ENCODE measurements around the gene TRABD2B. TPM values are rescaled to one million over a fixed set of nuclear protein-coding genes. Genes with fewer than 3 reads are reported as not detected.

TRABD2B gene
- total and polyA plus RNA-seq, 2 donors (not counting 3 experiments of a cell fraction or from before 2014, with no cell fraction given): not detected

DNA sequence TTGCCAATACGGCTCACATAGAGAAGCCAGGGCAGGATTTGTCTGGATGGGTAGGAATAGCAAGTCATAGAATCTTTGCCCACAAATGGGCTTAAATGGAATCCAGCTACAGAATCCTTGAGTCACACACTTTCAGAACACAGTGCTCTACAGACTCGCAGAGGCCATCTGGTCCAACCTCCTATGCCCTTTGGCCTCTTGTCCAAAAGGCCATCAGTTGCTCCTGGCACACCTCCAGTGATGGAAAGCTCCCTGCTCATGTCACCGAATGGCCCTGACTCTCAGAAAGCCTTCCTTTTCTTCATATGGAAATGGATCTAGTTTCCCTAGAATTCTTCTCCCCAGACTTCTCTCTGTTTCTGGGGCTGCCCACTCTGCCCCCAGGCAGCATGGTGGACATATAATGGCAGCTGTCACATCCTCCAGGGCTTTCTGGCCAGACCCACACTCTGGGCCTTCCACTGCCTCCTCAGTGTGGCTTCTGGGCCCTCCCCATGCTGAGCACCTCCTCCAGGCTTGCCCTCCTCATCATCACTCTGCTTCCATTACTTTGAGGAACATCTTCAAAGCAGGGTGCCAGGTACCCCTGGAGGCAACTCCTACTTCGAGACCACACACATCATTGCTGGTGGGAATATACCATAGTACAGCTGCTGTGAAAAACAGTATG, 33.6 kb upstream of the TRABD2B start:
- CTCF ChIA-PET: no interaction called here
- no peak for TF ChIP-seq EZH2 (IDR thresholded peaks at IDR 0.05; ENCODE audit: borderline replicate concordance, low read depth, low read length, severe bottlenecking)
- TF ChIP-seq POLR2AphosphoS5 (IDR thresholded peaks at IDR 0.05; ENCODE audit: insufficient read depth, low read depth, low read length): no peak
- TF ChIP-seq JUN (IDR thresholded peaks at IDR 0.05; ENCODE audit: borderline replicate concordance, insufficient read depth, insufficient read length, low read depth): no peak
- Histone ChIP-seq H3K27ac (ENCODE audit: insufficient read depth, low read depth, low read length) (no peak overlapping the region), H3K4me3 (replicated peaks in 1 of 3; ENCODE audit: insufficient read depth in 1 of 3, low read depth in 1 of 3, low read length in 3 of 3) (no peak overlapping the region), H3K4me2 (ENCODE audit: insufficient read depth, low read length) (no peak overlapping the region), H4K20me1 (replicated peaks; ENCODE audit: control insufficient read depth, extremely low read depth, insufficient read depth, low read length) (no peaks in the 10 kb centered on the region), H3K9me1 (replicated peaks; ENCODE audit: control insufficient read depth, extremely low read depth, insufficient read depth, low read length) (no peaks in the 10 kb centered on the region), H3K9ac (replicated peaks; ENCODE audit: extremely low read depth, insufficient read depth, low read length) (no peak overlapping the region), H3K79me2 (ENCODE audit: control insufficient read depth, insufficient read depth, low read length) (no peaks in the 10 kb centered on the region), H3K4me1 (ENCODE audit: control insufficient read depth, extremely low read depth, insufficient read depth, low read length) (no peaks in the 10 kb centered on the region), H3K9me3 (replicated peaks; ENCODE audit: control insufficient read depth, insufficient read depth, low read length) (no peaks in the 10 kb centered on the region), H3K27me3 (ENCODE audit: control insufficient read depth in 2 of 2, insufficient read depth in 2 of 2, low read length in 2 of 2) (no peaks in the 10 kb centered on the region), H2AFZ (ENCODE audit: low read depth, low read length) (no peak overlapping the region), H3K36me3 (ENCODE audit: control insufficient read depth in 2 of 2, extremely low read depth in 1 of 2, insufficient read depth in 2 of 2, low read length in 2 of 2) (no peaks in the 10 kb centered on the region)
- POLR2A ChIA-PET: no interaction called here
- no peak for DNase-seq (ENCODE audit: low read depth, low spot score)
- dilution Hi-C loops (cut with MboI; ENCODE audit: extremely low pct_ligation_motif_present, low sequenced_read_pairs): no loop called here
- intact Hi-C loops (cut with micrococcal nuclease): no loop called here
- FAIRE-seq: no peak
- no TSS peak for BruUV-seq (replicated peaks)

DNA sequence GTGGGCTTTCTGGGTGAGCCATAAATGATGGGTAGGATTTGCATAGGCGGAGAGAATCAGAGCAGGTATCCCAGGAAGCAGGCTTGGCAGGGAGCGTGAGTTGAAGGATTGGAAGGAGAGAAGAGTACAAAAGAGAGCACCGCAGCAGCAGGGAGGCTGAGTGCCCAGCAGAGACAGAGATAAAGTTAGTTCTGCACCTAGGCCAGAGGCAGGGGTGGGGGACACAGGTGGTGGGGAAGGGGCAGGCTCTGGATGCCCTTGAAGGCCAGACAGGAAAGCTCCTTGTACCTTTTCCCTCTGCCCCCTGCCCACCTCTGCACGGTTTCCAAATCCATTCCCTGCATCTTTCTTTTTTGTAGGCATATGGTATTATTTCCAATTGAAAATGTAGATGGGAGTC, 33.0 kb upstream of the TRABD2B start:
- H4K20me1 ChIP-seq (replicated peaks; ENCODE audit: control insufficient read depth, extremely low read depth, insufficient read depth, low read length): no peaks in the 10 kb centered on the region
- H3K4me2 ChIP-seq (ENCODE audit: insufficient read depth, low read length): no peak overlapping the region
- DNase-seq (ENCODE audit: low read depth, low spot score) (no peak), FAIRE-seq (no peak)
- no peaks in the 10 kb centered on the region for H3K79me2 ChIP-seq (ENCODE audit: control insufficient read depth, insufficient read depth, low read length)
- ChIA-PET CTCF (no interaction called here), POLR2A (no interaction called here)
- no peaks in the 10 kb centered on the region for H3K36me3 ChIP-seq (ENCODE audit: control insufficient read depth in 2 of 2, extremely low read depth in 1 of 2, insufficient read depth in 2 of 2, low read length in 2 of 2)
- TF ChIP-seq JUN (IDR thresholded peaks at IDR 0.05; ENCODE audit: borderline replicate concordance, insufficient read depth, insufficient read length, low read depth) (no peak), MYC (IDR thresholded peaks at IDR 0.05; ENCODE audit: low read depth, low read length) (no peak)
- dilution Hi-C loops (cut with MboI; ENCODE audit: extremely low pct_ligation_motif_present, low sequenced_read_pairs): no loop called here
- intact Hi-C loops (cut with micrococcal nuclease): no loop called here
- H3K9me1 ChIP-seq (replicated peaks; ENCODE audit: control insufficient read depth, extremely low read depth, insufficient read depth, low read length): no peaks in the 10 kb centered on the region
- H3K9ac ChIP-seq (replicated peaks; ENCODE audit: extremely low read depth, insufficient read depth, low read length): no peak overlapping the region
- BruUV-seq (replicated peaks): no TSS peak
- no peaks in the 10 kb centered on the region for H3K4me1 ChIP-seq (ENCODE audit: control insufficient read depth, extremely low read depth, insufficient read depth, low read length)
- H3K4me3 ChIP-seq (replicated peaks in 1 of 3; ENCODE audit: insufficient read depth in 1 of 3, low read depth in 1 of 3, low read length in 3 of 3): no peak overlapping the region
- no peak overlapping the region for H3K27ac ChIP-seq (ENCODE audit: insufficient read depth, low read depth, low read length)
- no peaks in the 10 kb centered on the region for H3K27me3 ChIP-seq (ENCODE audit: control insufficient read depth in 2 of 2, insufficient read depth in 2 of 2, low read length in 2 of 2)
- no peaks in the 10 kb centered on the region for H3K9me3 ChIP-seq (replicated peaks; ENCODE audit: control insufficient read depth, insufficient read depth, low read length)
- H2AFZ ChIP-seq (ENCODE audit: low read depth, low read length): no peak overlapping the region
